Endothelial cell of umbilical vein (primary cell): ENCODE results near the gene DAG1. TPM values are rescaled to one million over a fixed set of nuclear protein-coding genes. Genes with fewer than 3 reads are reported as not detected.

ENCODE experiments used
- BruUV-seq: library from RNA; stranded (reverse); fragments of 400-500 nt; replicated peaks from 2 replicates; lab custom pipeline; 2021; lab: Mats Ljungman, UMichigan
- CTCF ChIA-PET: fragments of 300-600, 350-600 bp; sonication (Branson Sonifier 250); formaldehyde crosslinking; loops from one replicate; lab custom pipeline; 2021; ENCODE audit warnings: antibody characterized with exemption, inconsistent platforms; lab: Charles Lee
- POLR2A ChIA-PET: fragments of 300-600, 350-600 bp; sonication (Branson Sonifier 250); formaldehyde crosslinking; loops from one replicate; lab custom pipeline; 2021; ENCODE audit warnings: antibody characterized with exemption, inconsistent platforms; lab: Charles Lee
- DNase-seq: peaks from one replicate; pipeline ENCODE4 v3.0.0-alpha.2; 2011; ENCODE audit warnings: low read depth, low spot score
- FAIRE-seq: peaks from 2 replicates; lab custom pipeline; 2011; peaks lifted over from hg19 to GRCh38; lab: Jason Lieb, UNC
- H2AFZ ChIP-seq: 2 replicates; pipeline ENCODE4 v1.6.0; 2012; ENCODE audit warnings: low read depth, low read length, control low read depth, inconsistent platforms
- H3K27ac ChIP-seq: 2 replicates; pipeline ENCODE4 v1.5.1; 2011; ENCODE audit warnings: low read depth, mild to moderate bottlenecking, control low read depth, low read length, moderate library complexity; ENCODE audit not compliant: insufficient read depth
- H3K27me3 ChIP-seq, 2 experiments: 2 replicates each; pipeline versions ENCODE4 v1.6.0 to v1.6.1; 2011; ENCODE audit warnings: low read length in 2 of 2, mixed read lengths in 1 of 2; ENCODE audit not compliant: control insufficient read depth in 2 of 2, insufficient read depth in 2 of 2
- H3K36me3 ChIP-seq, 2 experiments: 2 replicates in 1 of 2; 3 replicates in 1 of 2; pipeline ENCODE4 v1.5.1; 2011; ENCODE audit warnings: low read length in 2 of 2, mild to moderate bottlenecking in 1 of 2, moderate library complexity in 1 of 2; ENCODE audit not compliant: control insufficient read depth in 2 of 2, insufficient read depth in 2 of 2; ENCODE audit errors: extremely low read depth in 1 of 2
- H3K4me1 ChIP-seq: 3 replicates; pipeline ENCODE4 v1.5.1; 2011; ENCODE audit warnings: mild to moderate bottlenecking, low read length; ENCODE audit not compliant: control insufficient read depth, insufficient read depth; ENCODE audit errors: extremely low read depth
- H3K4me2 ChIP-seq: 2 replicates; pipeline ENCODE4 v1.6.1; 2011; ENCODE audit warnings: low read length, control low read depth, mixed read lengths; ENCODE audit not compliant: insufficient read depth
- H3K4me3 ChIP-seq, 3 experiments: fragments of 200-600 bp in 1 of 3; sonication (generic), shearing (Covaris generic) in 1 of 3; replicated peaks in 1 of 3; 2 replicates each; pipeline ENCODE4 v1.5.1; 2011 to 2016; ENCODE audit warnings: control low read depth in 3 of 3, low read length in 3 of 3, mild to moderate bottlenecking in 2 of 3, inconsistent platforms in 1 of 3, low read depth in 1 of 3, moderate library complexity in 1 of 3; ENCODE audit not compliant: insufficient read depth in 1 of 3
- H3K79me2 ChIP-seq: 2 replicates; pipeline ENCODE4 v1.6.0; 2012; ENCODE audit warnings: low read length, inconsistent platforms; ENCODE audit not compliant: control insufficient read depth, insufficient read depth
- H3K9ac ChIP-seq: replicated peaks from 2 replicates; pipeline ENCODE3; 2011; ENCODE audit warnings: low read length, control low read depth; ENCODE audit not compliant: insufficient read depth; ENCODE audit errors: extremely low read depth
- H3K9me1 ChIP-seq: replicated peaks from 3 replicates; pipeline ENCODE4 v1.6.0; 2011; ENCODE audit warnings: mild to moderate bottlenecking, low read length; ENCODE audit not compliant: control insufficient read depth, insufficient read depth; ENCODE audit errors: extremely low read depth
- H3K9me3 ChIP-seq: replicated peaks from 2 replicates; pipeline ENCODE4 v1.5.1; 2012; ENCODE audit warnings: low read length, inconsistent platforms; ENCODE audit not compliant: control insufficient read depth, insufficient read depth
- H4K20me1 ChIP-seq: replicated peaks from 2 replicates; pipeline ENCODE3; 2011; ENCODE audit warnings: mild to moderate bottlenecking, low read length; ENCODE audit not compliant: control insufficient read depth, insufficient read depth; ENCODE audit errors: extremely low read depth
- CTCF ChIP-seq, 2 donors: IDR thresholded peaks; 1 replicate in 1 of 2; 2 replicates in 1 of 2; pipeline ENCODE4 v1.5.1; 2011; ENCODE audit warnings: low read length in 2 of 2, mild to moderate bottlenecking in 2 of 2, moderate library complexity in 2 of 2, control low read depth in 1 of 2, inconsistent platforms in 1 of 2, low read depth in 1 of 2; ENCODE audit not compliant: insufficient read depth in 1 of 2; ENCODE audit errors: extremely low read depth in 1 of 2
- EZH2 ChIP-seq: IDR thresholded peaks from 2 replicates; pipeline ENCODE4 v1.6.1; 2012; ENCODE audit warnings: borderline replicate concordance, low read depth, mild to moderate bottlenecking, moderate library complexity, low read length, inconsistent platforms; ENCODE audit not compliant: severe bottlenecking
- FOS ChIP-seq: IDR thresholded peaks from 2 replicates; pipeline ENCODE4 v1.6.1; 2011; ENCODE audit warnings: mild to moderate bottlenecking, low read length, moderate library complexity, borderline replicate concordance; ENCODE audit not compliant: insufficient read depth
- GATA2 ChIP-seq: IDR thresholded peaks from 2 replicates; pipeline ENCODE4 v1.7.0; 2011; ENCODE audit warnings: low read depth, mild to moderate bottlenecking, moderate library complexity, mixed read lengths, low read length; ENCODE audit not compliant: insufficient read length, insufficient read depth
- JUN ChIP-seq: IDR thresholded peaks from 2 replicates; pipeline ENCODE4 v1.6.1; 2011; ENCODE audit warnings: borderline replicate concordance, low read depth; ENCODE audit not compliant: insufficient read length, insufficient read depth
- MYC ChIP-seq: IDR thresholded peaks from one replicate; pipeline ENCODE4 v1.6.1; 2011; ENCODE audit warnings: mild to moderate bottlenecking, low read depth, low read length
- POLR2A ChIP-seq: IDR thresholded peaks from 2 replicates; pipeline ENCODE4 v1.6.1; 2012; ENCODE audit warnings: low read depth, mild to moderate bottlenecking, control low read depth, low read length
- POLR2AphosphoS5 ChIP-seq: IDR thresholded peaks from 2 replicates; pipeline ENCODE4 v1.6.1; 2012; ENCODE audit warnings: low read depth, mild to moderate bottlenecking, control low read depth, low read length, moderate library complexity; ENCODE audit not compliant: insufficient read depth
- dilution Hi-C: fragments of 300-500 bp; cut with MboI; formaldehyde crosslinking; loops from one replicate; pipeline ENCODE4 v1.15.0; 2019; ENCODE audit warnings: low sequenced_read_pairs; ENCODE audit not compliant: extremely low pct_ligation_motif_present
- intact Hi-C: fragments of 100-400 bp; cut with micrococcal nuclease; formaldehyde crosslinking; loops from one replicate; pipeline ENCODE4 v1.10.0; 2022
- polyA plus RNA-seq, 4 experiments: library from polyadenylated mRNA; depleted of rRNA in 3 of 4; stranded (reverse) in 3 of 4; unstranded in 1 of 4; fragments of >200 nt; gene quantifications; 2 replicates each; pipeline versions ENCODE4 v1.2.1 to v1.2.3, GENCODE V29; 2011 to 2012; ENCODE audit warnings: missing spikeins in 1 of 4
- total RNA-seq: library from RNA; stranded (reverse); gene quantifications from 2 replicates; pipeline ENCODE4 v1.2.3, GENCODE V29; 2021
- TF ChIP-seq, protein P1 (sequence below): IDR thresholded peaks from 2 replicates; pipeline ENCODE4 v1.6.1; 2011; ENCODE audit not compliant: insufficient read depth, insufficient read length

Gene DAG1
- total and polyA plus RNA-seq, 2 donors (not counting 3 experiments of a cell fraction or from before 2014, with no cell fraction given), result 59.6 to 97.5 TPM

DNA sequence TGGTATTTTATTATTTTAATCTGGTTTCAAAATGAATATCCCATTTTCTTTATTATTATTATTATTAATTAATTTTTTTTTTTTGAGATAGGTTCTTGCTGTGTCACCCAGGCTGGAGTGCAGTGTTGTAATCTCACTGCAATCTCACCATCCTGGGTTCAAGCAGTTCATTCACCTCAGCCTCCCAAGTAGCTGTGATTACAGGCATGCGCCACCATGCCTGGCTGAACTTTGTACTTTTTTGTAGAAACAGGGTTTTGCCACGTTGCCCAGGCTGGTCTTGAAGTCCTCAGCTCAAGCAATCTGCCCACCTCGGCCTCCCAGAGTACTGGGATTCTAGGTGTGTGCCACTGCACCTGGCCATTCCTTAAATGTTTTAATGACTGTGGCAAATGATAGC lies 28.6 kb downstream of the DAG1 start:
- dilution Hi-C loops, result no loop called here

More for the DNA sequence above, 28.6 kb downstream of the DAG1 start:
- DNase-seq, result no peak
- Histone ChIP-seq H3K9me3 (no peaks in the 10 kb centered on the region), H3K79me2 (no peaks in the 10 kb centered on the region), H3K4me1 (peaks cover 8% of the 10 kb centered on the region), H2AFZ (no peak overlapping the region), H3K27me3 (no peaks in the 10 kb centered on the region), H3K9ac (no peak overlapping the region), H3K9me1 (no peaks in the 10 kb centered on the region), H3K4me2 (no peak overlapping the region), H4K20me1 (no peaks in the 10 kb centered on the region), H3K27ac (no peak overlapping the region), H3K4me3 (no peak overlapping the region), H3K36me3 (no peaks in the 10 kb centered on the region)
- intact Hi-C loops, result no loop called here
- CTCF ChIA-PET, result interaction anchor here (1.0 to 1.8 kb wide), 5 partner anchors 11 to 147 kb away, joined by 3 to 8 read pairs (median 3); no protein-coding TSS in a partner anchor
- TF ChIP-seq GATA2, result no peak
- no peak for TF ChIP-seq EZH2
- TF ChIP-seq JUN, result no peak
- no peak for TF ChIP-seq POLR2A
- TF ChIP-seq MYC, result no peak
- TF ChIP-seq, protein P1, sequence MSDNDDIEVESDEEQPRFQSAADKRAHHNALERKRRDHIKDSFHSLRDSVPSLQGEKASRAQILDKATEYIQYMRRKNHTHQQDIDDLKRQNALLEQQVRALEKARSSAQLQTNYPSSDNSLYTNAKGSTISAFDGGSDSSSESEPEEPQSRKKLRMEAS, result no peak
- TF ChIP-seq POLR2AphosphoS5, result no peak
- no peak for TF ChIP-seq FOS
- no peak for TF ChIP-seq CTCF (IDR thresholded peaks at IDR 0.05; ENCODE audit: extremely low read depth in 1 of 2, insufficient read depth in 1 of 2, low read depth in 1 of 2, low read length in 2 of 2)
- POLR2A ChIA-PET, result interaction anchor here (0.6 kb wide), 1 partner anchor 428 kb away, joined by 3 read pairs; no protein-coding TSS in a partner anchor
- BruUV-seq, result no TSS peak
- no peak for FAIRE-seq
